ENCODE results near the gene PCDHGA1. TPM values are rescaled to one million over a fixed set of nuclear protein-coding genes. Genes with fewer than 3 reads are reported as not detected.
"Not testable (repeated sequence)": the region's sequence is repeated elsewhere in the genome, so short reads cannot be mapped to it uniquely, and the experiment has no call there.

PCDHGA1 gene
- under 1 TPM in 1 of 2 donors, not detected in 1; 0.07 TPM for total RNA-seq

- Mint-ChIP-seq H3K4me1 (ENCODE audit: low read depth in 2 of 2) (peaks cover 4 to 6% of the 10 kb centered on the region in 2 donors), H3K27ac (no peak within 1 kb of the TSS), H3K27me3 (peaks cover 41 to 71% of the 10 kb centered on the region in 2 donors), H3K4me3 (no peak within 1 kb of the TSS), H3K36me3 (peaks cover 19% of the 10 kb centered on the region), H3K9me3 (peaks cover 9% of the 10 kb centered on the region)
- DNase-seq (ENCODE audit: low spot score), result no peak
- no peak for ATAC-seq
Measured at GRCh38 chr5:141330299-141331080, at the start of gene PCDHGA1. PCDHGA1 (plus strand) TSS chr5:141330514.

DNA sequence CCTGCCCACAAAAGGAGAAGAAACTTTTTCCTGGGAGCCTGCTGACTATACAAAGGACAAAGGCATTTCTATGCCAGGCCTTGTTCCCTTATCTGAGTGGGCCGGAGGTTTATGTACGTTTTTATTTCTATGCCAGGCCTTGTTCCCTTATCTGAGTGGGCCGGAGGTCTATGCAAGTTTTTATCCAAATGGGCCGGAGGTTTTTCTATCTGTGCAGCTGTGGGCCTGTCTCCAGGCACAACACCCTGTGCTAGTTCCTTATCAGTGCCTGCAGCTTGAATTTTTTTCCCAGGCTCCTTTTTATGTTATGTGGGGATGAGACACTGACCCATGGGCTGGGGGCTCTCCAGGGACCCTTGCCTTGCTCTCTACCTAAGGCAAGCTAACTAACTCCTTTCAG, 31.9 kb upstream of the PCDHGA1 start:
- peaks cover 44% of the 10 kb centered on the region for H3K36me3 Mint-ChIP-seq
- H3K27me3 Mint-ChIP-seq, result no peaks in the 10 kb centered on the region
- no peak overlapping the region for H3K27ac Mint-ChIP-seq
- H3K4me3 Mint-ChIP-seq, result no peak overlapping the region
- peaks cover 0 to 4% of the 10 kb centered on the region in 2 donors for H3K4me1 Mint-ChIP-seq (ENCODE audit: low read depth in 2 of 2)
- ATAC-seq (no peak), DNase-seq (ENCODE audit: low spot score) (no peak)
- H3K9me3 Mint-ChIP-seq, result peaks cover 19% of the 10 kb centered on the region

DNA sequence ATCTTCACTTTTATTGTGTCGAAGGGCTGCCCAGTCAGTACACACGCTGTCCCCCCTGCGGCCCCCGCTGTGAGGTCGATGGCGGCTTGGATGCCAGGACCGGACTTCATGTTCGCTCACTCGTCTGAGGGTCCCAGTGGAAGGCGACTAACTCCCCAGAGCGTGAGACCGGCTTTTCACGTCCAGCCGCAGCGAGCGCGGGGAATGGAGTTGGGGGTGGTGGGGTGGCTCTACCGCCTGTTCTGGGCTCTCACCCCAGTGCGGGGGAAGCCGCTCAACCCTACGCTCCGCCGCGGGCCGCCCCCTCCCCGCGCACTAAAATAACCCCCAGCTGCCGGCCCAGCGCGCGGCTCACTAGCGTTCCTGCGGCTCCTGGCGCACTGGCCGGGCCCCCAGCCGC, 26.6 kb upstream of the PCDHGA1 start, which contains the start of gene SLC25A2:
SLC25A2 (minus strand) TSS at position 294 of the 400 bp plus-strand sequence; CDS start at position 110, 184 bp downstream.
- DNase-seq (ENCODE audit: low spot score) (no peak), ATAC-seq (no peak)
- no peaks in the 10 kb centered on the region for H3K27me3 Mint-ChIP-seq
- H3K4me3 Mint-ChIP-seq, result no peak within 1 kb of the TSS
- peaks cover 0 to 4% of the 10 kb centered on the region in 2 donors for H3K4me1 Mint-ChIP-seq (ENCODE audit: low read depth in 2 of 2)
- H3K9me3 Mint-ChIP-seq, result peaks cover 12% of the 10 kb centered on the region
- peaks cover 23% of the 10 kb centered on the region for H3K36me3 Mint-ChIP-seq
- H3K27ac Mint-ChIP-seq, result no peak within 1 kb of the TSS

- Mint-ChIP-seq H3K9me3 (peaks cover 17% of the 10 kb centered on the region), H3K4me3 (no peak overlapping the region)
Measured at GRCh38 chr5:141306630-141307029, 23.7 kb upstream of the PCDHGA1 start.

GRCh38 chr5:141313711-141314110, 16.6 kb upstream of the PCDHGA1 start:
- ATAC-seq (no peak), DNase-seq (ENCODE audit: low spot score) (no peak)
- Mint-ChIP-seq H3K27me3 (no peaks in the 10 kb centered on the region), H3K27ac (no peak overlapping the region), H3K4me1 (ENCODE audit: low read depth in 2 of 2) (peaks cover 7 to 34% of the 10 kb centered on the region in 2 donors), H3K9me3 (peaks cover 38% of the 10 kb centered on the region), H3K36me3 (peaks cover 54% of the 10 kb centered on the region), H3K4me3 (no peak overlapping the region)

More at GRCh38 chr5:141306630-141307029, 23.7 kb upstream of the PCDHGA1 start:
- peaks cover 0 to 14% of the 10 kb centered on the region in 2 donors for H3K4me1 Mint-ChIP-seq (ENCODE audit: low read depth in 2 of 2)
- ATAC-seq (no peak), DNase-seq (ENCODE audit: low spot score) (no peak)
- no peaks in the 10 kb centered on the region for H3K27me3 Mint-ChIP-seq
- no peak overlapping the region for H3K27ac Mint-ChIP-seq
- peaks cover 29% of the 10 kb centered on the region for H3K36me3 Mint-ChIP-seq

- not testable (repeated sequence) for H3K27ac Mint-ChIP-seq; DNase-seq (ENCODE audit: low spot score); H3K27me3 Mint-ChIP-seq; ATAC-seq; H3K4me3 Mint-ChIP-seq
- Mint-ChIP-seq H3K36me3 (peaks cover 64% of the 10 kb centered on the region), H3K4me1 (ENCODE audit: low read depth in 2 of 2) (peaks cover 35 to 45% of the 10 kb centered on the region in 2 donors), H3K9me3 (peaks cover 38% of the 10 kb centered on the region)
Measured at GRCh38 chr5:141316963-141317362, 13.4 kb upstream of the PCDHGA1 start.

GRCh38 chr5:141319202-141319601, 11.1 kb upstream of the PCDHGA1 start:
- Mint-ChIP-seq H3K36me3 (peaks cover 57% of the 10 kb centered on the region), H3K27ac (peak overlapping the region; percentile 99 to 100), H3K4me3 (peak overlapping the region; percentile 97), H3K4me1 (ENCODE audit: low read depth in 2 of 2) (peaks cover 35 to 45% of the 10 kb centered on the region in 2 donors), H3K9me3 (peaks cover 33% of the 10 kb centered on the region), H3K27me3 (no peaks in the 10 kb centered on the region)
- DNase-seq (ENCODE audit: low spot score) (no peak), ATAC-seq (no peak)

- no peak for DNase-seq (ENCODE audit: low spot score)
- Mint-ChIP-seq H3K27me3 (peaks cover 2 to 4% of the 10 kb centered on the region in 2 donors), H3K9me3 (peaks cover 30% of the 10 kb centered on the region), H3K4me3 (peak overlapping the region; percentile 97), H3K36me3 (peaks cover 52% of the 10 kb centered on the region), H3K27ac (peak overlapping the region; percentile 99 to 100), H3K4me1 (ENCODE audit: low read depth in 2 of 2) (peaks cover 35 to 43% of the 10 kb centered on the region in 2 donors)
- ATAC-seq, result no peak
Measured at GRCh38 chr5:141319699-141320098, 10.6 kb upstream of the PCDHGA1 start.

DNA sequence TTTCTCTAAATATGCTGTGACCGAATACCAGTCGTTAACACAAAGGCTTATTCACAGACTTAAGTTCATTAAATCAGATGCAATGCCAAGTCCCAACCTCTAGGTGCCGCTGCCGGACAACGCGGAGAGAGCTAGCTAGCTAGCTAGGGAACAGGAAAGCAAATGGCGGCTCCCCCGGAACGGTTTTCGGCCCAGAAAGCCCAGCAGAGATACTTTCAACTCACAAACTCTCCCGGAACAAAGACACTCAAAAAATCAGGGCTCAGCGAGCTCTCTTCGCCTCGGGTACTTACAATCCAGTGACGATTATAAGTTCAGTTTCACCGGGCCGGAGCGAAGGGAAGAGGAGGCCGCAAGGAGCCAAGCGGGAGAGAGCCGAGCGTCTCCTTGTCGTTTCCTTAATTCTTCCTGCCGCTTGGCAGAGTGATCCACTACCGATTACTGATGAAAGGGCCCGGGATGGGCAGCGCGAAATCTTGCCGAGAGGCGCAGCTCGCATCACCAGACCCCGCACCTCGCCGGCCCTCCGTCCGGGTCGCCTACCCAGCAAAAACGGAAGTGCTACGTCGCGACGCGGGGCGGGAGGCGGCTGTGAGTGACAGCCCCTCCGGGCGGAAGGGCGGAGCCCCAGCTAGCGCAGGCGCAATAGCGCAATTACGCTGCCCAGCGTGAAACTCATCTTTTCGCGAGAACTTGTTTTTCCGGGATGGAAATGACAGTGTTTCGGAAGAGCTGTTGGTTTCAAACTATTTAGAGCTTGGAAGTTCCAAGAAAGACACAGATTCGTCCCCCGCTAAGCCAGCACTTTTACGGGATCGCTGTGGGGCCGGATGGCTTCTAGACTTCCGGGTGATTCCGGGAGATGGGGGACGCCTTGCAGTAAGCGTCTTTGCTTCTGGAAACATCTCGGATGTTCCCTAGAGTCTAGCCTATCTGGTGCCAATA, 9.8 kb upstream of the PCDHGA1 start, which contains the start of gene TAF7:
TAF7 (minus strand) TSS at position 560 of the 945 bp plus-strand sequence. CDS start 740 bp downstream, outside the sequence.
- peaks cover 44% of the 10 kb centered on the region for H3K36me3 Mint-ChIP-seq
- H3K27ac Mint-ChIP-seq, result peak within 1 kb of the TSS; percentile 99 to 100
- ATAC-seq, result peak; percentile 97 to 98

GRCh38 chr5:141322261-141322660, 8.1 kb upstream of the PCDHGA1 start:
- peaks cover 37 to 40% of the 10 kb centered on the region in 2 donors for H3K4me1 Mint-ChIP-seq (ENCODE audit: low read depth in 2 of 2)
- H3K27me3 Mint-ChIP-seq, result peaks cover 8 to 21% of the 10 kb centered on the region in 2 donors
- no peak for DNase-seq (ENCODE audit: low spot score)
- no peak for ATAC-seq
- H3K36me3 Mint-ChIP-seq, result peaks cover 46% of the 10 kb centered on the region
- H3K9me3 Mint-ChIP-seq, result peaks cover 19% of the 10 kb centered on the region
- H3K27ac Mint-ChIP-seq, result peak overlapping the region; percentile 99 to 100
- peak overlapping the region; percentile 38 for H3K4me3 Mint-ChIP-seq

More for the DNA sequence above, 9.8 kb upstream of the PCDHGA1 start, which contains the start of gene TAF7:
- peaks cover 2 to 7% of the 10 kb centered on the region in 2 donors for H3K27me3 Mint-ChIP-seq
- H3K4me1 Mint-ChIP-seq (ENCODE audit: low read depth in 2 of 2), result peaks cover 35 to 36% of the 10 kb centered on the region in 2 donors
- peak; percentile 95 for DNase-seq (ENCODE audit: low spot score)
- peak within 1 kb of the TSS; percentile 97 for H3K4me3 Mint-ChIP-seq
- H3K9me3 Mint-ChIP-seq, result peaks cover 22% of the 10 kb centered on the region

DNA sequence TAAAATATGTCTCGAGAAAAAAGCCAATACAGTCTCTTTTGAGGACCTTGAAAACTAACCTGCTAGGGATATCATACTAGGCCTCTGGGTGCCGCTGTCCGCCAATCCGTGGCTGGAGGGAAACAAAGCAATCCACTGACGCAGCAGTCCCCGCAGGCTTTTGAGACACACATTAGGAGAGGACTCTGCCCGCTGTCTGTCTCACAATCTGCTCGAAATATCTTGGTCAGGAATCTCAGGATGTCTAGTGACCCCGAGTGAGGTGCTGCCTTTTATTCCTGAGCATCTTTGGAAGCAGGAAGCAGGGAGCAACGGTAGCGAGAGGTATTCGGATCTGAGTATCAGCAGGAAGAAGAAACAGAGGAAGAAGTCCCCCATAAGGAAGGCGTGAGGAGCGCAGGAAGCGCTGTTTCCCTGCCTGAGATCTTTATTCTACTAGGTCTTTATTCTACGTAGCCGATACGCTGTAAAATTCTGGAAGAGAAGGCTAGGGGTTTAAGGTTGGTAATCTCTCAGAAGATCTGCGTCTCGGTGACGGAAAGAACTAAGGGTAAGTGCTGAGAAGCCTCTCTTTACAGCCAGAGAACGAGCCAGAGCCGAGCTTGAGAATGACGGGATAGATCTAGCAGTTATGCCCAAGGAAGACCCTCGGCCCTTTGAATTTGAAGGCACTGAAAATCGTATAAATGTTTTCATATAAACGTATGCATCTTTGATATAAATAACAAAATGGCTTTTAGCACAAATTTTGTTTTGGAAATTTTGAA, 4.0 kb upstream of the PCDHGA1 start:
- H3K27ac Mint-ChIP-seq, result peak overlapping the region in 1 of 2 donors; percentile 84
- DNase-seq (ENCODE audit: low spot score), result peak; percentile 67
- peak; percentile 74 to 84 for ATAC-seq
- peak overlapping the region; percentile 83 for H3K4me3 Mint-ChIP-seq
- peaks cover 18 to 41% of the 10 kb centered on the region in 2 donors for H3K27me3 Mint-ChIP-seq
- H3K4me1 Mint-ChIP-seq (ENCODE audit: low read depth in 2 of 2), result peaks cover 7 to 9% of the 10 kb centered on the region in 2 donors
- H3K36me3 Mint-ChIP-seq, result peaks cover 14% of the 10 kb centered on the region
- H3K9me3 Mint-ChIP-seq, result peaks cover 4% of the 10 kb centered on the region

DNA sequence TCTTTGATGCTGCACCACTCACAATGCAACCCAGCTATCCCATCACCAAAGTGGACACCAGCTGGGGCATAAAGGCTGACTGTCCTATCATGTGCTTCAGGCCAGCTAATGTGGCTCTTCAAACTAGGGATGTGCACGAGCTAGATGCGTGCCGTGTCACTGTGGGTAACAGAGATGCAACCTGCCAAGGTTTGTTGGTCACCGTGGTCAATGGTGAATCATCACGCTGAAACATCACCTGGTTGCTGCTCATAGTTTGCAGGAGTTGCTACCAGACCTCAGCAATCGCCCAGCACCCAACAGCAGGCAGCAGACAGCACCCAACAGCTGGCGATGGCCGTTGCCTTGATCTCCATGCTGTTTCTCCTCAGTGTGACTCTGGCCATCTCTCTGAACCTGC, 2.1 kb upstream of the PCDHGA1 start:
- H3K9me3 Mint-ChIP-seq, result peaks cover 3% of the 10 kb centered on the region
- H3K27ac Mint-ChIP-seq, result no peak overlapping the region
- peaks cover 4% of the 10 kb centered on the region in 2 donors for H3K4me1 Mint-ChIP-seq (ENCODE audit: low read depth in 2 of 2)
- H3K27me3 Mint-ChIP-seq, result peaks cover 31 to 55% of the 10 kb centered on the region in 2 donors
- H3K4me3 Mint-ChIP-seq, result no peak overlapping the region
- no peak for DNase-seq (ENCODE audit: low spot score)
- peaks cover 11% of the 10 kb centered on the region for H3K36me3 Mint-ChIP-seq
- peak in 1 of 2 donors; percentile 27 for ATAC-seq
